ENCODE measurements around the gene SLC26A9.
A peak's percentile ranks its signal among the peaks of the same experiment; 100 is the strongest.

SLC26A9 gene

DNA sequence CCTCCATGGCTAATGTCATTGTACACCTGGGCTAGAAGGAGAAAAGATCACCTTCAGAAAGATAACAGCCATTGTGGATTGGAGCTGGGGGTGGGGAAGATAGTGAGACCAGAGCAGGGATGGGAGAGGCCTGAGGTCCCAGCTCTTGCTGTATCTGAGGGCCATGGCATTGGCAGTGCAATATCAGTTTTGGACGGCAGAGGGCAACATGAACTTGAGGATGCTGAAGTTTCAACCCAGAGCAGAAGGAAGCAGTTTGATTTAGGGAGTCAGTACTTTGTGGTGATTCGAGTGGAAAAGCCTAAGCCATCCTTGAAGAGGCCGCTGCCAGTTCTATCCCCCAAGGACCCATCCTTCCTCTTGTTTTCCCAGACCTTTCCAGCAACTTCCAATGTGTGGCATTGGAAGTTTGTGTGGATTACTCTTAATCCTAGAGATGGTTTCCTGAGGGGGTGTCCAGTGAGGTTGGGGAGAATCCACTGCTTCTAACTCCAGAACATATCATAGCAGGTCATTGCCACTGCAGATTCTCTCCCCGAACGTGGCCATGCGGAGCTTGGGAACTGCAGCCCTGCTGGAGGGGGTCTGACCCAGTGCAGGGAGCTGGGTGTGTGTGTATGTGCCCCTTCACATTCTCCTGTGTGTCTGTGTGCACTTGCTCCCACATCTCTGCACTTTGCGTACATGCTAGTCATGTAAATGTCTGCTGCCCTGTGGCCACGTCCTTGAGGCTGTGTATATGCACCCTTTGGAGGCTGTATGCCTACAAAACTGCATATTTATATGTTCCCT, 24.1 kb downstream of the SLC26A9 start:
- H3K27me3 ChIP-seq (ENCODE audit: insufficient read depth, low read length, poor library complexity) = no peaks in the 10 kb centered on the region
- H4K5ac ChIP-seq (ENCODE audit: low read length) = no peak overlapping the region
- H3K56ac ChIP-seq (ENCODE audit: low read length) = no peak overlapping the region
- WGBS (ENCODE audit: extremely low coverage, insufficient coverage, low lambda C conversion rate) = no CpG with 5 or more reads among the region's 8 CpGs
- H2AK5ac ChIP-seq (ENCODE audit: low read length) = no peak overlapping the region
- peak overlapping the region; percentile 8 for H3K9ac ChIP-seq (ENCODE audit: low read length)
- H3K4me2 ChIP-seq (ENCODE audit: low read length) = no peak overlapping the region
- H2BK5ac ChIP-seq (ENCODE audit: low read length) = no peak overlapping the region
- H4K8ac ChIP-seq (ENCODE audit: low read depth, low read length) = no peak overlapping the region
- no peak overlapping the region for H3K23ac ChIP-seq (ENCODE audit: low read length)
- no peak overlapping the region for H3K4ac ChIP-seq (ENCODE audit: low read depth, low read length)
- H3K4me1 ChIP-seq (ENCODE audit: control insufficient read depth, low read depth, low read length) = peaks cover 2% of the 10 kb centered on the region
- H3K18ac ChIP-seq (ENCODE audit: low read length) = no peak overlapping the region
- no peak overlapping the region for H3K27ac ChIP-seq (ENCODE audit: low read depth, low read length)
- H3K79me2 ChIP-seq (ENCODE audit: control insufficient read depth, insufficient read depth, low read length) = no peaks in the 10 kb centered on the region
- H3K4me3 ChIP-seq (ENCODE audit: low read length) = no peak overlapping the region
- no peaks in the 10 kb centered on the region for H3K36me3 ChIP-seq (ENCODE audit: control insufficient read depth, insufficient read depth, low read length)
- DNase-seq = peak; percentile 93
- no peak overlapping the region for H2BK120ac ChIP-seq (ENCODE audit: low read depth, low read length)
- no peaks in the 10 kb centered on the region for H3K79me1 ChIP-seq (ENCODE audit: low read length)
- no peak overlapping the region for H2BK15ac ChIP-seq (replicated peaks; ENCODE audit: low read depth)

GRCh38 chr1:205917466-205918238, 25.6 kb downstream of the SLC26A9 start:
- H2BK5ac ChIP-seq (ENCODE audit: low read length) = no peak overlapping the region
- no peak overlapping the region for H3K9ac ChIP-seq (ENCODE audit: low read length)
- no peak for DNase-seq

DNA sequence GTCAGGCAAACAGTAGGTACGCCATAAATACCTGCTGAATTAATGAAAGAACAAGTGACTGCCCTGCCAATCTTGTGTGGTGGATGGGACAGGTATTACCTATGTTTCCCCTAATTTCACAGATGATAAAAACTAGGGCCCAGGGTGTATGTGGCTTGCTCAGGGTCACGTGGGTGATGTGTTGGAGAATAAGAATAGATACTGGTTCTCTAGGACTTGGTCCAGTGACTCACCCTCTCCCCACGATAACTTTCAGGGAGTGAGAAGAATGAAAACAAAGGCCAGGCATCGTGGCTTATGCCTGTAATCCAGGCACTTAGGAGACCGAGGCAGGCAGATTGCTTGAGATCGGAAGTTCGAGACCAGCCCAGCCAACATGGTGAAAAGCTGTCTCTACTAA, 26.7 kb downstream of the SLC26A9 start:
- Histone ChIP-seq H2BK5ac (ENCODE audit: low read length) (no peak overlapping the region), H3K27ac (ENCODE audit: low read depth, low read length) (no peak overlapping the region), H3K4me3 (ENCODE audit: low read length) (no peak overlapping the region), H3K79me2 (ENCODE audit: control insufficient read depth, insufficient read depth, low read length) (no peaks in the 10 kb centered on the region), H4K8ac (ENCODE audit: low read depth, low read length) (no peak overlapping the region), H2BK120ac (ENCODE audit: low read depth, low read length) (no peak overlapping the region), H3K4me1 (ENCODE audit: control insufficient read depth, low read depth, low read length) (peaks cover 8% of the 10 kb centered on the region), H3K9ac (ENCODE audit: low read length) (no peak overlapping the region), H2BK15ac (replicated peaks; ENCODE audit: low read depth) (no peak overlapping the region), H3K36me3 (ENCODE audit: control insufficient read depth, insufficient read depth, low read length) (no peaks in the 10 kb centered on the region), H3K18ac (ENCODE audit: low read length) (no peak overlapping the region), H3K4me2 (ENCODE audit: low read length) (no peak overlapping the region), H4K5ac (ENCODE audit: low read length) (no peak overlapping the region), H3K23ac (ENCODE audit: low read length) (no peak overlapping the region), H3K79me1 (ENCODE audit: low read length) (no peaks in the 10 kb centered on the region), H3K56ac (ENCODE audit: low read length) (no peak overlapping the region), H2AK5ac (ENCODE audit: low read length) (no peak overlapping the region), H3K27me3 (ENCODE audit: insufficient read depth, low read length, poor library complexity) (no peaks in the 10 kb centered on the region), H3K4ac (ENCODE audit: low read depth, low read length) (no peak overlapping the region)
- no peak for DNase-seq
- no CpG with 5 or more reads among the region's 7 CpGs for WGBS (ENCODE audit: extremely low coverage, insufficient coverage, low lambda C conversion rate)

More at GRCh38 chr1:205917466-205918238, 25.6 kb downstream of the SLC26A9 start:
- no peak overlapping the region for H2BK15ac ChIP-seq (replicated peaks; ENCODE audit: low read depth)
- H3K36me3 ChIP-seq (ENCODE audit: control insufficient read depth, insufficient read depth, low read length) = no peaks in the 10 kb centered on the region
- no peak overlapping the region for H4K8ac ChIP-seq (ENCODE audit: low read depth, low read length)
- no peak overlapping the region for H3K4me3 ChIP-seq (ENCODE audit: low read length)
- H4K5ac ChIP-seq (ENCODE audit: low read length) = no peak overlapping the region
- H3K79me2 ChIP-seq (ENCODE audit: control insufficient read depth, insufficient read depth, low read length) = no peaks in the 10 kb centered on the region
- no peaks in the 10 kb centered on the region for H3K27me3 ChIP-seq (ENCODE audit: insufficient read depth, low read length, poor library complexity)
- H3K4ac ChIP-seq (ENCODE audit: low read depth, low read length) = no peak overlapping the region
- no peak overlapping the region for H3K56ac ChIP-seq (ENCODE audit: low read length)
- H3K23ac ChIP-seq (ENCODE audit: low read length) = no peak overlapping the region
- H3K79me1 ChIP-seq (ENCODE audit: low read length) = no peaks in the 10 kb centered on the region
- H3K18ac ChIP-seq (ENCODE audit: low read length) = no peak overlapping the region
- no peak overlapping the region for H2BK120ac ChIP-seq (ENCODE audit: low read depth, low read length)
- peaks cover 8% of the 10 kb centered on the region for H3K4me1 ChIP-seq (ENCODE audit: control insufficient read depth, low read depth, low read length)
- no CpG with 5 or more reads among the region's 8 CpGs for WGBS (ENCODE audit: extremely low coverage, insufficient coverage, low lambda C conversion rate)
- no peak overlapping the region for H3K27ac ChIP-seq (ENCODE audit: low read depth, low read length)
- H3K4me2 ChIP-seq (ENCODE audit: low read length) = no peak overlapping the region
- no peak overlapping the region for H2AK5ac ChIP-seq (ENCODE audit: low read length)

DNA sequence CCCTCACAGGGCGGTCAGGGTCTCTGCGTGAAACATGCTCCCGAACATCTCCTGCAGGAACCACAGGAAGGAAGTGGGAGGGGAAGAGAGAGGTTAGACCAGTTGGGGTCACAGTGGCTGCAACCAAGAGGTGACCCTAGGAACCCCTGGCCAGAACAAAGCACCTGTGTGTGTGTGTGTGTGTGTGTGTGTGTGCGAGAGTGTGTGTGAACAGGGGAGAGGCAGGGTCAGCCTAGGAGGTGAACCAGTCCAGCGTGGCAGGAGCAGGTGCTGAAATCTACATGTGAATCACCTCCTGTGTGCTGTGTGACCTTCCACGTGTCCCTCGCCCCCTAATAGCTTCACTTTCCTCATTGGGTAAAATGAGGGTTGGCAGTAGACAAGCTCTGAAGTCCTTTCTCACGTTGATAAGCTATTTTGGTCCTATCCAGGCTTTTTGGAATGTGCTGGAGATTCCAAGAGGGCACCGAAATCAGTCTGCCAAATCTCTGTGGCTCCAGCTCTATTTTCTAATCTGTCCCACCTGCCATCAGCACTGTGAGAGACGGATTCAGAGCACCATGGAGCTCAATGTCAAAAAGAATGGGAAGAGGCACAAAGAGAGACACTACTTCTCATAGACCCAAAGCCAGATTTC, 27.8 kb downstream of the SLC26A9 start:
- Histone ChIP-seq H3K4ac (ENCODE audit: low read depth, low read length) (no peak overlapping the region), H3K4me3 (ENCODE audit: low read length) (no peak overlapping the region), H2BK15ac (replicated peaks; ENCODE audit: low read depth) (no peak overlapping the region), H3K9ac (ENCODE audit: low read length) (no peak overlapping the region), H3K79me2 (ENCODE audit: control insufficient read depth, insufficient read depth, low read length) (no peaks in the 10 kb centered on the region), H2AK5ac (ENCODE audit: low read length) (no peak overlapping the region), H3K27ac (ENCODE audit: low read depth, low read length) (no peak overlapping the region), H3K23ac (ENCODE audit: low read length) (no peak overlapping the region), H3K4me1 (ENCODE audit: control insufficient read depth, low read depth, low read length) (peaks cover 8% of the 10 kb centered on the region), H3K27me3 (ENCODE audit: insufficient read depth, low read length, poor library complexity) (no peaks in the 10 kb centered on the region), H4K5ac (ENCODE audit: low read length) (no peak overlapping the region), H4K8ac (ENCODE audit: low read depth, low read length) (no peak overlapping the region), H3K56ac (ENCODE audit: low read length) (no peak overlapping the region), H3K18ac (ENCODE audit: low read length) (no peak overlapping the region), H2BK120ac (ENCODE audit: low read depth, low read length) (no peak overlapping the region), H3K4me2 (ENCODE audit: low read length) (no peak overlapping the region), H3K79me1 (ENCODE audit: low read length) (no peaks in the 10 kb centered on the region), H3K36me3 (ENCODE audit: control insufficient read depth, insufficient read depth, low read length) (no peaks in the 10 kb centered on the region), H2BK5ac (ENCODE audit: low read length) (no peak overlapping the region)
- no peak for DNase-seq
- no CpG with 5 or more reads among the region's 10 CpGs for WGBS (ENCODE audit: extremely low coverage, insufficient coverage, low lambda C conversion rate)

DNA sequence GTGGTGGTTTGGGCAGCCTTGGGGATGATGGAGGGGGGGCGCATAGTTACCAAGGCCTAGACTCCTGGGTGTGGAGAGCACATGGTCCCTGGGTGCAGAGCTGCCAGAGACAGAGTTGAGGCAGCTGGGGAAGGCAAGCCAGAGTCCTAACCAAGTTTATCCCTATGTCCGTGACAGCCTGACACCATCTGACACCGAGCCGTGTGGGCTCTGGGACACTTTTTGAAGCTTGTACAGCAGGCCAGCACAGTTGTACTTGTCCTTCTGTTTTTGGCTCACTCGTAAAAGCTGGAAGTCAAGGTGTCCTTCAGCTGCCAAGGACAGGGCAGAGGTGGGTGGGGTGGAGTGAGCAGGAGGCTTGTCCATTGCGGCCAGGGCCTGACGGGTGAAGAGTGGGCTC, 28.5 kb downstream of the SLC26A9 start:
- Histone ChIP-seq H3K36me3 (ENCODE audit: control insufficient read depth, insufficient read depth, low read length) (no peaks in the 10 kb centered on the region), H4K5ac (ENCODE audit: low read length) (no peak overlapping the region), H3K79me2 (ENCODE audit: control insufficient read depth, insufficient read depth, low read length) (no peaks in the 10 kb centered on the region), H4K8ac (ENCODE audit: low read depth, low read length) (no peak overlapping the region), H3K9ac (ENCODE audit: low read length) (no peak overlapping the region), H3K27ac (ENCODE audit: low read depth, low read length) (no peak overlapping the region), H3K4me1 (ENCODE audit: control insufficient read depth, low read depth, low read length) (peaks cover 8% of the 10 kb centered on the region), H3K18ac (ENCODE audit: low read length) (no peak overlapping the region), H3K23ac (ENCODE audit: low read length) (no peak overlapping the region), H3K27me3 (ENCODE audit: insufficient read depth, low read length, poor library complexity) (no peaks in the 10 kb centered on the region), H2BK15ac (replicated peaks; ENCODE audit: low read depth) (no peak overlapping the region), H3K4me3 (ENCODE audit: low read length) (no peak overlapping the region), H3K4me2 (ENCODE audit: low read length) (no peak overlapping the region), H2BK5ac (ENCODE audit: low read length) (no peak overlapping the region), H3K79me1 (ENCODE audit: low read length) (no peaks in the 10 kb centered on the region), H3K56ac (ENCODE audit: low read length) (no peak overlapping the region), H2BK120ac (ENCODE audit: low read depth, low read length) (no peak overlapping the region), H3K4ac (ENCODE audit: low read depth, low read length) (no peak overlapping the region), H2AK5ac (ENCODE audit: low read length) (no peak overlapping the region)
- no peak for DNase-seq
- WGBS (ENCODE audit: extremely low coverage, insufficient coverage, low lambda C conversion rate) = no CpG with 5 or more reads among the region's 7 CpGs

Measured in mesendoderm (in vitro differentiated cells).